ENCODE results near the gene CYP4F22. TPM values are rescaled to one million over a fixed set of nuclear protein-coding genes. Genes with fewer than 3 reads are reported as not detected.

Gene CYP4F22
- total and polyA plus RNA-seq, 12 donors: not detected

DNA sequence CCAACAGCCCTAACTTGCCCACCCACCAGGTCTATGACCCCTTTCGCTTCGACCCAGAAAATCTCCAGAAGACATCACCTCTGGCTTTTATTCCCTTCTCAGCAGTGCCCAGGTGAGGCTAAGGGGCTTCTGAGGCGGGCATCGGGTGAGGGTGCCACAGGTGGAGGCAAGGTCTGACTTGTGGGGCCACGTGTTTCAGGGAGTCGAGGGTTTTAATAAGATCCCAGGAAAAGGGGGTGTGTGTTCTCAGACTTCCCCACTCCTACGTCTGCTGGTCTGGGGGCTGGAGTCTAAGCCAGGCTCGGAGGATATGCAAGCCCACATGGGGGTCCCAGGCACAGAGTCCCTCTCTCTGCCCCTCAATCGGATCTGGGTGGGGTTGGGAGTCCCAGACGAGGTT is 75.8 kb downstream of the CYP4F22 start:
- no peaks in the 10 kb centered on the region for H3K9me3 ChIP-seq
- H3K27me3 ChIP-seq: peaks cover 0 to 65% (median 44%) of the 10 kb centered on the region in 7 donors
- ATAC-seq (peak in 1 of 8 donors; percentile 50), DNase-seq (no peak)
- 35 to 43% methylated on average over 10 of the region's 10 CpGs for WGBS, 2 donors
- no peaks in the 10 kb centered on the region for H3K36me3 ChIP-seq
- intact Hi-C loops (cut with DNase I): loop anchor here in 1 of 10 donors (5.0 kb wide), 1 partner anchor 283 kb away; no protein-coding TSS in a partner anchor
- no peak overlapping the region for H3K4me3 ChIP-seq
- peaks cover 0 to 14% (median 0%) of the 10 kb centered on the region in 9 donors for H3K4me1 ChIP-seq
- no peak overlapping the region for H3K27ac ChIP-seq
- TF ChIP-seq, protein P1, sequence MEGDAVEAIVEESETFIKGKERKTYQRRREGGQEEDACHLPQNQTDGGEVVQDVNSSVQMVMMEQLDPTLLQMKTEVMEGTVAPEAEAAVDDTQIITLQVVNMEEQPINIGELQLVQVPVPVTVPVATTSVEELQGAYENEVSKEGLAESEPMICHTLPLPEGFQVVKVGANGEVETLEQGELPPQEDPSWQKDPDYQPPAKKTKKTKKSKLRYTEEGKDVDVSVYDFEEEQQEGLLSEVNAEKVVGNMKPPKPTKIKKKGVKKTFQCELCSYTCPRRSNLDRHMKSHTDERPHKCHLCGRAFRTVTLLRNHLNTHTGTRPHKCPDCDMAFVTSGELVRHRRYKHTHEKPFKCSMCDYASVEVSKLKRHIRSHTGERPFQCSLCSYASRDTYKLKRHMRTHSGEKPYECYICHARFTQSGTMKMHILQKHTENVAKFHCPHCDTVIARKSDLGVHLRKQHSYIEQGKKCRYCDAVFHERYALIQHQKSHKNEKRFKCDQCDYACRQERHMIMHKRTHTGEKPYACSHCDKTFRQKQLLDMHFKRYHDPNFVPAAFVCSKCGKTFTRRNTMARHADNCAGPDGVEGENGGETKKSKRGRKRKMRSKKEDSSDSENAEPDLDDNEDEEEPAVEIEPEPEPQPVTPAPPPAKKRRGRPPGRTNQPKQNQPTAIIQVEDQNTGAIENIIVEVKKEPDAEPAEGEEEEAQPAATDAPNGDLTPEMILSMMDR (IDR thresholded peaks at IDR 0.05): no peak

DNA sequence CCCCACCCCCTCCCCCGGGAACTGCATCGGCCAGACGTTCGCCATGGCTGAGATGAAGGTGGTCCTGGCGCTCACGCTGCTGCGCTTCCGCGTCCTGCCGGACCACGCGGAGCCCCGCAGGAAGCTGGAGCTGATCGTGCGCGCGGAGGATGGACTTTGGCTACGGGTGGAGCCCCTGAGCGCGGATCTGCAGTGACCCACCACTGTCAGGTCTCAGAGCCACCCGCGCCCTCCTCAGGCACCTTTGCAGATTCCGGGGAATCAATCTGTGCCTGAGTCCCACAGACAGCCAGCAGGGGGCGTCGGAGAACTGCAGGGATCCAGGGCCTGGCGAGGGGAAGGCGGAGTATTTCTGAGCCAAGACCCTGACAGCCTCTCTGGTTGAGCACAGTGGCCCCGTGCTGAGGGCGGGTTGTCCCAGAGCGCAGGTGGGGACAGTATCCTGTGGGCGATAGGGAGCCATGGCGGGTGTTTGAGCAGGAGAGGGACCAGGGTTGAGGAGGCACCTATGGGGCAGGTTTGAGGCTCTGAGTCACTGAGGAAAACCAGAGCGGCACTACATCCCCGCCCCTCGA is 76.3 kb downstream of the CYP4F22 start:
- intact Hi-C loops (cut with DNase I): loop anchor here in 1 of 10 donors (5.0 kb wide), 1 partner anchor 283 kb away; no protein-coding TSS in a partner anchor
- DNase-seq: peak; percentile 70 to 83
- Histone ChIP-seq H3K4me3 (no peak overlapping the region), H3K27me3 (peaks cover 0 to 64% (median 46%) of the 10 kb centered on the region in 7 donors), H3K9me3 (no peaks in the 10 kb centered on the region), H3K27ac (no peak overlapping the region), H3K4me1 (peaks cover 0 to 14% (median 0%) of the 10 kb centered on the region in 9 donors), H3K36me3 (no peaks in the 10 kb centered on the region)
- ATAC-seq: peak; percentile 66 to 90 (median 76)
- WGBS, 2 donors: 8 to 10% methylated on average over 35 of the region's 35 CpGs
- TF ChIP-seq, protein P1 (IDR thresholded peaks at IDR 0.05): peak; percentile 59 to 92 (median 84)

DNA sequence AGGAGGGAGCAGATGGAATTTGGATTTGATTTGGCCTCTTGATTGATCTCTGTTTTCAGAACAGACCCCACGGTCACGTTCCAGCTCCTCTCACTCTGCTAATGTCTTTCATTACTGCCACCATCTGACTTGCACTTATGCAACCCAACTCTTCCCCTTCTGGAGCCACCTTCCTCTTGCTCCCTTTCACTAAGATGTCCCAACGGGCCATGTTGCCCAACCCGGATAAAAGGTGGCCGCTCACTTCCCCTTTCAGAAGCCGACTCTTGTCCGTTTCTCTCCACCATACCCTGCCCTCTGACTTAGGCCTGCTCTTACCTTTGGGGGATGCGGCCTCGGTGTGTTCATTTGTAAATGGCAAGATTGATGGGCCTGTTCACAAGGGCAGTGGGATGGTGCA is 79.3 kb downstream of the CYP4F22 start:
- H3K36me3 ChIP-seq: no peaks in the 10 kb centered on the region
- DNase-seq (no peak), ATAC-seq (peak in 1 of 8 donors; percentile 32)
- H3K4me1 ChIP-seq: peaks cover 0 to 14% (median 0%) of the 10 kb centered on the region in 9 donors
- H3K9me3 ChIP-seq: no peaks in the 10 kb centered on the region
- H3K4me3 ChIP-seq: no peak overlapping the region
- intact Hi-C loops (cut with DNase I): no loop called here
- peaks cover 0 to 48% (median 30%) of the 10 kb centered on the region in 7 donors for H3K27me3 ChIP-seq
- no peak overlapping the region for H3K27ac ChIP-seq
- TF ChIP-seq, protein P1 (IDR thresholded peaks at IDR 0.05): no peak
- WGBS, 2 donors: 79 to 80% methylated on average over 9 of the region's 9 CpGs

DNA sequence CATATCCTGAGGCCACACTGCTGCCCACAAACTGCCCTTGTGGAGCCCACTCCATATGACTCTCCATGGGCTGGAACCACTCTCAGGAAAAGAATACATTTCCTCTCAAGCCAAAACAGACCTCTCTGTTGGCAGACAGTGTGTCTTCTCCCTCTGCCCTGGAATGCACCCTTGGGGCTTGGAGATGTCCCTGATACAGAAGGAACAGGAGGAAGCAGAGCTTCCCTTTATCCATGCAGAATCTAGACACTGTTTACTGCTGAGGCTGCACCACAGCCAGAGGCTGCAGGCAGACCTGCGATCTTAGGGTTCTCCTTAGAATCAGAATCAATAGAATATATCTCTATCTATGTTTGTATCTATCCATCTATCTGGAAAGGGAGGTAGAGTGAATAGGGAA is 79.9 kb downstream of the CYP4F22 start:
- no peak overlapping the region for H3K4me3 ChIP-seq
- intact Hi-C loops (cut with DNase I): no loop called here
- no peak overlapping the region for H3K27ac ChIP-seq
- no peak for DNase-seq
- no peaks in the 10 kb centered on the region for H3K9me3 ChIP-seq
- H3K4me1 ChIP-seq: peaks cover 0 to 14% (median 0%) of the 10 kb centered on the region in 9 donors
- peaks cover 0 to 44% (median 24%) of the 10 kb centered on the region in 7 donors for H3K27me3 ChIP-seq
- ATAC-seq: no peak
- no peaks in the 10 kb centered on the region for H3K36me3 ChIP-seq
- WGBS, 2 donors: 59 to 85% methylated on average over 1 of the region's 1 CpG
- TF ChIP-seq, protein P1 (IDR thresholded peaks at IDR 0.05): no peak
